Esophagus (tissue), 2 donors: ENCODE measurements around the gene ADAM23. TPM values are rescaled to one million over a fixed set of nuclear protein-coding genes. Genes with fewer than 3 reads are reported as not detected.

Source experiments
- H3K27ac ChIP-seq, 2 donors: one replicate each; pipeline ENCODE4 v1.5.1; 2013; ENCODE audit warnings: low read depth in 2 of 2, mild to moderate bottlenecking in 2 of 2, inconsistent platforms in 1 of 2, low read length in 1 of 2, moderate library complexity in 1 of 2
- H3K27me3 ChIP-seq, 2 donors: one replicate each; pipeline ENCODE4 v1.6.1; 2013; ENCODE audit warnings: low read length in 2 of 2, control low read depth in 1 of 2, mild to moderate bottlenecking in 1 of 2; ENCODE audit not compliant: insufficient read depth in 2 of 2, control insufficient read depth in 1 of 2
- H3K36me3 ChIP-seq, 2 donors: one replicate each; pipeline ENCODE4 v1.6.1; 2013; ENCODE audit warnings: low read length in 1 of 2; ENCODE audit not compliant: control insufficient read depth in 2 of 2, insufficient read depth in 2 of 2
- H3K4me1 ChIP-seq, 2 donors: one replicate each; pipeline ENCODE4 v1.6.1; 2013; ENCODE audit warnings: low read length in 1 of 2; ENCODE audit not compliant: control insufficient read depth in 2 of 2, insufficient read depth in 2 of 2
- H3K4me3 ChIP-seq, 2 donors: one replicate each; pipeline ENCODE4 v1.5.1; 2013; ENCODE audit warnings: low read length in 2 of 2, mild to moderate bottlenecking in 2 of 2, low read depth in 1 of 2, moderate library complexity in 1 of 2
- H3K9me3 ChIP-seq, 2 donors: one replicate each; pipeline ENCODE4 v1.6.1; 2013; ENCODE audit warnings: mild to moderate bottlenecking in 2 of 2, low read depth in 1 of 2, low read length in 1 of 2, moderate library complexity in 1 of 2; ENCODE audit not compliant: control insufficient read depth in 2 of 2, insufficient read depth in 1 of 2
- WGBS, 2 donors: extraction: QIAGEN DNeasy Blood & Tissue Kit; methylation state at CpG; one replicate each; pipeline ENCODE4 v1.1.7; 2013; 5-methylcytosine and 5-hydroxymethylcytosine counted together
- polyA plus RNA-seq, 2 donors: library from polyadenylated mRNA; stranded (reverse); fragments of 200-250 nt; gene quantifications; one replicate each; pipeline ENCODE4 v1.2.3, GENCODE V29; 2013
- donor health status: healthy with polysubstance abuse.
- donor health status: Bipolar disorder and iron deficiency.

Gene ADAM23
- polyA plus RNA-seq, 2 donors = 1.6 to 2.3 TPM

- H3K36me3 ChIP-seq = no peaks in the 10 kb centered on the region
- 62 to 65% methylated on average over 3 of the region's 3 CpGs for WGBS, 2 donors
Measured at GRCh38 chr2:206521115-206521514, 77.8 kb downstream of the ADAM23 start.

GRCh38 chr2:206521612-206522011 is 78.3 kb downstream of the ADAM23 start:
- no peaks in the 10 kb centered on the region for H3K27me3 ChIP-seq
- 54 to 78% methylated on average over 1 of the region's 1 CpG for WGBS, 2 donors
- H3K9me3 ChIP-seq = no peaks in the 10 kb centered on the region
- H3K4me3 ChIP-seq = no peak overlapping the region
- H3K4me1 ChIP-seq = no peaks in the 10 kb centered on the region
- no peaks in the 10 kb centered on the region for H3K36me3 ChIP-seq
- no peak overlapping the region for H3K27ac ChIP-seq

More at GRCh38 chr2:206521115-206521514, 77.8 kb downstream of the ADAM23 start:
- Histone ChIP-seq H3K4me3 (no peak overlapping the region), H3K9me3 (no peaks in the 10 kb centered on the region), H3K4me1 (no peaks in the 10 kb centered on the region), H3K27me3 (no peaks in the 10 kb centered on the region), H3K27ac (no peak overlapping the region)

DNA sequence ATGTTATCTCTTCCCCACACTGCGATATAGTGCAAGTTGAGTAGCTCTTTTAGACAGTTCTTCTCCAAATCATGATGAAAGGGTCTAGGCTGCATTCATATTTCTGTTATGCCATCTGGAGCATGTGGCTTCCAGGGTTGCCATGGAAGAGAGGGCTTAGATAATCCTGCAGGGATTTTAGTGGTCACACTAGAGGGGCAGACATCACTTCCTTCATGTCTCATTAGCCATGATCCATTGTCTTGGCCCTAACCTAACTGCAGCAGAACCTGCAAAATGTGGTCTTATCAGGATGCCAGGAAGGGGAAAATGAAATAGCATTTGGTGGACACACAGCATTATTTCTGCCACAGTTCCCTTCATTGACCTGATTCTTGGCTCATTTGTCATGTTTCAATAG is 83.1 kb downstream of the ADAM23 start:
- no peak overlapping the region for H3K4me3 ChIP-seq
- no peak overlapping the region for H3K27ac ChIP-seq
- H3K9me3 ChIP-seq = no peaks in the 10 kb centered on the region
- no peaks in the 10 kb centered on the region for H3K36me3 ChIP-seq
- 46 to 59% methylated on average over 1 of the region's 1 CpG for whole genome bisulfite sequencing, 2 donors
- no peaks in the 10 kb centered on the region for H3K4me1 ChIP-seq
- H3K27me3 ChIP-seq = no peaks in the 10 kb centered on the region

- Histone ChIP-seq H3K27ac (no peak overlapping the region), H3K36me3 (no peaks in the 10 kb centered on the region), H3K27me3 (no peaks in the 10 kb centered on the region), H3K4me1 (no peaks in the 10 kb centered on the region), H3K9me3 (no peaks in the 10 kb centered on the region), H3K4me3 (no peak overlapping the region)
- 69 to 79% methylated on average over 2 of the region's 2 CpGs for WGBS, 2 donors
Measured at GRCh38 chr2:206527153-206527552, 83.8 kb downstream of the ADAM23 start.

DNA sequence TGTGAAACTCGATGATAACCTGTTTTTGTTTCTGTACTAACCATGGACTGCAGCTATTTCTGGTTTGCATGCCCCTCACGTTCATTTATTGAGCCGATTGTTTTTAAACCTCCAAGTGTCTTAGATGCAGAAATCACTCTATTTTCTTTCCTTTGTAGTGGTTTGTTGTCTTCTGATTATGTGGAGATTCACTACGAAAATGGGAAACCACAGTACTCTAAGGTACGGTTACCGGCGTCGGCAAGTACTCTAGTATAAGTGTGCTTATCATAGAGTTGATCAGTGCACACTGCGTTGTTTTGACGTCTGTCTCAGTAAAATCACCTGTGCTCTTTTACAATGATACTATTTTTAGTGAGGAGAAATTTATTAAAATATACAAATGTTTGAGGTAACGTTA is 87.4 kb downstream of the ADAM23 start:
- Histone ChIP-seq H3K4me3 (no peak overlapping the region), H3K27me3 (no peaks in the 10 kb centered on the region), H3K4me1 (no peaks in the 10 kb centered on the region), H3K36me3 (no peaks in the 10 kb centered on the region), H3K27ac (no peak overlapping the region), H3K9me3 (no peaks in the 10 kb centered on the region)
- WGBS, 2 donors = 73 to 79% methylated on average over 11 of the region's 11 CpGs

- no peak overlapping the region for H3K4me3 ChIP-seq
- H3K9me3 ChIP-seq = no peaks in the 10 kb centered on the region
- H3K27ac ChIP-seq = no peak overlapping the region
- no peaks in the 10 kb centered on the region for H3K4me1 ChIP-seq
- H3K27me3 ChIP-seq = no peaks in the 10 kb centered on the region
- no peaks in the 10 kb centered on the region for H3K36me3 ChIP-seq
- 35 to 39% methylated on average over 3 of the region's 3 CpGs for WGBS, 2 donors
Measured at GRCh38 chr2:206531996-206532543, 88.7 kb downstream of the ADAM23 start.

- WGBS, 2 donors = 80 to 86% methylated on average over 1 of the region's 1 CpG
- no peaks in the 10 kb centered on the region for H3K4me1 ChIP-seq
- no peak overlapping the region for H3K4me3 ChIP-seq
- no peaks in the 10 kb centered on the region for H3K27me3 ChIP-seq
- H3K27ac ChIP-seq = no peak overlapping the region
- H3K36me3 ChIP-seq = no peaks in the 10 kb centered on the region
- no peaks in the 10 kb centered on the region for H3K9me3 ChIP-seq
Measured at GRCh38 chr2:206533977-206534376, 90.6 kb downstream of the ADAM23 start.

- Histone ChIP-seq H3K4me1 (no peaks in the 10 kb centered on the region), H3K36me3 (no peaks in the 10 kb centered on the region), H3K27ac (no peak overlapping the region), H3K9me3 (no peaks in the 10 kb centered on the region), H3K4me3 (no peak overlapping the region), H3K27me3 (no peaks in the 10 kb centered on the region)
- 71 to 73% methylated on average over 4 of the region's 4 CpGs for WGBS, 2 donors
Measured at GRCh38 chr2:206535260-206535986, 92.1 kb downstream of the ADAM23 start.

GRCh38 chr2:206540757-206541156 is 97.4 kb downstream of the ADAM23 start:
- no peaks in the 10 kb centered on the region for H3K4me1 ChIP-seq
- no peaks in the 10 kb centered on the region for H3K36me3 ChIP-seq
- no peaks in the 10 kb centered on the region for H3K9me3 ChIP-seq
- 93 to 94% methylated on average over 4 of the region's 4 CpGs for WGBS, 2 donors
- no peaks in the 10 kb centered on the region for H3K27me3 ChIP-seq
- no peak overlapping the region for H3K4me3 ChIP-seq
- no peak overlapping the region for H3K27ac ChIP-seq

DNA sequence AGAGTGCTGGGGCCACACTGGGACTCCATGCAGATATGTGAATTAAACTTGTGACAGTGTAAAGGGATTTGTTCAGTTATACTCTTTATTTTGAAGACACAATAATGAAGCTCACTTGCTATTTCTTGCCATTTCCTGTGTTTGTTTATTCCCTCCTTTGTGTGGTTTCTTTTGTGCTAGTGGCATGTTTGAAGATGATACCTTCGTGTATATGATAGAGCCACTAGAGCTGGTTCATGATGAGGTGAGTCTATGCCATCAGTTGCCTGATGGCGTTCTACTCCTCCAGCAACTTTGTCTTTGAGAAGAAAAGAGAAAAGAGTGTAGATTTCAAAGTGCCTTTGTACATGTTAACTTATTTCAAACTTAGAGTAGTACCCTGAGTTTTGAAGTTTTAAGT is 99.7 kb downstream of the ADAM23 start:
- Histone ChIP-seq H3K27me3 (no peaks in the 10 kb centered on the region), H3K27ac (no peak overlapping the region), H3K36me3 (no peaks in the 10 kb centered on the region), H3K9me3 (no peaks in the 10 kb centered on the region), H3K4me3 (no peak overlapping the region), H3K4me1 (no peaks in the 10 kb centered on the region)
- 65 to 74% methylated on average over 2 of the region's 2 CpGs for WGBS, 2 donors
